H9 (cell line): ENCODE measurements around the gene GOLGA6L24. TPM values are rescaled to one million over a fixed set of nuclear protein-coding genes. Genes with fewer than 3 reads are reported as not detected.
A peak's percentile ranks its signal among the peaks of the same experiment; 100 is the strongest.
"Not testable (repeated sequence)": the region's sequence is repeated elsewhere in the genome, so short reads cannot be mapped to it uniquely, and the experiment has no call there.

Experiments used
- DNase-seq: peaks from one replicate; pipeline ENCODE4 v3.0.0-alpha.2; 2017
- H2AFZ ChIP-seq: one replicate; pipeline ENCODE4 v1.6.1; 2013; ENCODE audit warnings: mild to moderate bottlenecking, low read length, control low read depth, moderate library complexity
- H2AK5ac ChIP-seq: 2 replicates; pipeline ENCODE4 v1.6.1; 2013; ENCODE audit warnings: low read length, control low read depth, mixed read lengths; ENCODE audit not compliant: insufficient read length
- H2BK120ac ChIP-seq: one replicate; pipeline ENCODE4 v1.6.1; 2013; ENCODE audit warnings: low read depth, mild to moderate bottlenecking, low read length, control low read depth, inconsistent platforms; ENCODE audit not compliant: poor library complexity, severe bottlenecking
- H2BK12ac ChIP-seq: 2 replicates; pipeline ENCODE4 v1.6.1; 2013; ENCODE audit warnings: low read length, control low read depth, mixed read lengths, low read depth; ENCODE audit not compliant: insufficient read length
- H2BK15ac ChIP-seq: 2 replicates; pipeline ENCODE4 v1.6.1; 2013; ENCODE audit warnings: low read depth, low read length, control low read depth
- H2BK20ac ChIP-seq: one replicate; pipeline ENCODE4 v1.6.1; 2013; ENCODE audit warnings: low read depth, mild to moderate bottlenecking, low read length, control low read depth, inconsistent platforms; ENCODE audit not compliant: poor library complexity, severe bottlenecking
- H2BK5ac ChIP-seq: 2 replicates; pipeline ENCODE4 v1.6.1; 2013; ENCODE audit warnings: low read length, control low read depth, mixed read lengths; ENCODE audit not compliant: insufficient read length
- H3K14ac ChIP-seq: 2 replicates; pipeline ENCODE4 v1.6.1; 2013; ENCODE audit warnings: low read length, control low read depth; ENCODE audit not compliant: insufficient read depth
- H3K18ac ChIP-seq: 2 replicates; pipeline ENCODE4 v1.6.1; 2013; ENCODE audit warnings: low read depth, mild to moderate bottlenecking, mixed read lengths, low read length, control low read depth; ENCODE audit not compliant: insufficient read length
- H3K23ac ChIP-seq: 2 replicates; pipeline ENCODE4 v1.6.1; 2013; ENCODE audit warnings: low read length, control low read depth, mixed read lengths, low read depth; ENCODE audit not compliant: insufficient read length
- H3K23me2 ChIP-seq: 2 replicates; pipeline ENCODE4 v1.6.1; 2013; ENCODE audit warnings: low read depth, mild to moderate bottlenecking, mixed read lengths, low read length, control low read depth; ENCODE audit not compliant: insufficient read length, poor library complexity, severe bottlenecking
- H3K27ac ChIP-seq: 2 replicates; pipeline ENCODE4 v1.5.1; 2013; ENCODE audit warnings: low read length, control low read depth, mixed read lengths, low read depth; ENCODE audit not compliant: insufficient read length
- H3K27me3 ChIP-seq: 2 replicates; pipeline ENCODE4 v1.6.1; 2013; ENCODE audit warnings: low read length, control low read depth, inconsistent platforms; ENCODE audit not compliant: insufficient read depth
- H3K4ac ChIP-seq: 2 replicates; pipeline ENCODE4 v1.6.1; 2013; ENCODE audit warnings: low read depth, mild to moderate bottlenecking, control low read depth, inconsistent platforms, low read length, moderate library complexity
- H3K4me1 ChIP-seq: 2 replicates; pipeline ENCODE4 v1.6.1; 2013; ENCODE audit warnings: low read length, control low read depth, inconsistent platforms; ENCODE audit not compliant: insufficient read depth
- H3K4me2 ChIP-seq: 2 replicates; pipeline ENCODE4 v1.6.1; 2013; ENCODE audit warnings: low read length, control low read depth, mixed read lengths; ENCODE audit not compliant: insufficient read length, insufficient read depth
- H3K56ac ChIP-seq: 2 replicates; pipeline ENCODE4 v1.6.1; 2013; ENCODE audit warnings: low read depth, mild to moderate bottlenecking, mixed read lengths, low read length, control low read depth; ENCODE audit not compliant: insufficient read length
- H3K79me1 ChIP-seq: 2 replicates; pipeline ENCODE4 v1.6.1; 2013; ENCODE audit warnings: low read depth, mild to moderate bottlenecking, moderate library complexity, low read length, control low read depth, inconsistent platforms; ENCODE audit not compliant: insufficient read depth, poor library complexity, severe bottlenecking
- H3K79me2 ChIP-seq: 2 replicates; pipeline ENCODE4 v1.6.1; 2013; ENCODE audit warnings: low read length, control low read depth, inconsistent platforms; ENCODE audit not compliant: insufficient read depth
- H3K9ac ChIP-seq: 2 replicates; pipeline ENCODE4 v1.6.1; 2013; ENCODE audit warnings: low read length, control low read depth, mixed read lengths; ENCODE audit not compliant: insufficient read length; ENCODE audit errors: extremely low read depth
- H3K9me3 ChIP-seq: one replicate; pipeline ENCODE4 v1.6.1; 2013; ENCODE audit warnings: low read depth, low read length, inconsistent platforms; ENCODE audit not compliant: control insufficient read depth
- H3T11ph ChIP-seq: one replicate; pipeline ENCODE4 v1.6.1; 2013; ENCODE audit warnings: mild to moderate bottlenecking, low read length, control low read depth, inconsistent platforms
- H4K20me1 ChIP-seq: one replicate; pipeline ENCODE4 v1.6.1; 2013; ENCODE audit not compliant: control insufficient read depth, insufficient read length, insufficient read depth
- H4K5ac ChIP-seq: 2 replicates; pipeline ENCODE4 v1.6.1; 2013; ENCODE audit warnings: low read depth, mild to moderate bottlenecking, mixed read lengths, low read length, control low read depth; ENCODE audit not compliant: insufficient read length
- H4K8ac ChIP-seq: replicated peaks from 2 replicates; pipeline ENCODE4 v1.6.1; 2013; ENCODE audit warnings: low read length, control low read depth, mixed read lengths, low read depth; ENCODE audit not compliant: insufficient read length
- H4K91ac ChIP-seq: 2 replicates; pipeline ENCODE4 v1.6.1; 2013; ENCODE audit warnings: low read depth, mild to moderate bottlenecking, moderate library complexity, mixed read lengths, low read length, control low read depth; ENCODE audit not compliant: insufficient read length
- H3K27ac Mint-ChIP-seq, 3 experiments: 2 replicates in 2 of 3; 3 replicates in 1 of 3; pipeline ENCODE4 v1.8.0; 2020 to 2021; ENCODE audit warnings: mixed read lengths in 3 of 3, mild to moderate bottlenecking in 1 of 3, moderate library complexity in 1 of 3
- H3K27me3 Mint-ChIP-seq: 2 replicates; pipeline ENCODE4 v1.8.0; 2021; ENCODE audit warnings: low read depth, mild to moderate bottlenecking, moderate library complexity, mixed read lengths
- H3K36me3 Mint-ChIP-seq, 3 experiments: 2 replicates in 2 of 3; 3 replicates in 1 of 3; pipeline ENCODE4 v1.8.0; 2020 to 2021; ENCODE audit warnings: low read depth in 3 of 3, mixed read lengths in 3 of 3; ENCODE audit not compliant: insufficient read depth in 1 of 3
- H3K4me1 Mint-ChIP-seq, 2 experiments: 2 replicates each; pipeline ENCODE4 v1.8.0; 2020; ENCODE audit warnings: mixed read lengths in 2 of 2
- H3K4me3 Mint-ChIP-seq, 2 experiments: 2 replicates in 1 of 2; 3 replicates in 1 of 2; pipeline ENCODE4 v1.8.0; 2020 to 2021; ENCODE audit warnings: mild to moderate bottlenecking in 2 of 2, mixed read lengths in 2 of 2, moderate library complexity in 1 of 2
- H3K9me3 Mint-ChIP-seq, 2 experiments: 2 replicates in 1 of 2; 3 replicates in 1 of 2; pipeline ENCODE4 v1.8.0; 2020; ENCODE audit warnings: mild to moderate bottlenecking in 2 of 2, mixed read lengths in 2 of 2, moderate library complexity in 1 of 2
- WGBS: extraction: QIAGEN DNeasy Blood & Tissue Kit; methylation state at CpG from one replicate; pipeline ENCODE4 v1.1.7; 2013; ENCODE audit warnings: missing lambda C conversion rate, low lambda C conversion rate, mixed read lengths; ENCODE audit not compliant: insufficient read length; ENCODE audit errors: extremely low coverage; 5-methylcytosine and 5-hydroxymethylcytosine counted together
- total RNA-seq: library from RNA; stranded (reverse); gene quantifications from 2 replicates; pipeline ENCODE4 v1.2.1, GENCODE V29; 2021

GOLGA6L24 gene
- total RNA-seq, 1 experiment from 2014 or later: not detected

DNA sequence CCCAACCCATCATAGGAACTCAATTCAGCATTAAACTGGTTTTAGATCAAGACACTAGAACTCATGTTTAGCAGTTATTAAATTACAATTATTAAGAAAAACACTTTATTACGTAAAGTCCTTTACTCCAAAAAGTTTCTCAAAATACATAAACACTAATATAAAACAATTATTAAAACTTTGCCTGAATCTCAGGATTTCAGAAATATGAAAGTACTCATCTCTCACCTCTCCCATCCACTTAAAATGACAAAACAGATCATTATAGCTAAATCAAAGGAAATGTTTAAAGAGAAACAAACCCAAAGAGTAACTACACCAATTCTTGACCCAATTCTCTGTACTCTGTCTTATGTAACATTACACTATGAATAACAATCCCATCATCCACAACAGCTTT, 38.2 kb downstream of the GOLGA6L24 start:
- H3K23ac ChIP-seq, H3K27me3 Mint-ChIP-seq, H2BK5ac ChIP-seq, H2AK5ac ChIP-seq, H3K18ac ChIP-seq, H3K27me3 ChIP-seq, H4K5ac ChIP-seq, H3K4me1 ChIP-seq, H3K14ac ChIP-seq, H3T11ph ChIP-seq, DNase-seq, H3K79me2 ChIP-seq, H3K9me3 ChIP-seq, H4K8ac ChIP-seq, H3K4me1 Mint-ChIP-seq, H4K91ac ChIP-seq, H2BK120ac ChIP-seq, H2AFZ ChIP-seq, H4K20me1 ChIP-seq, H3K79me1 ChIP-seq, H3K4me2 ChIP-seq, H3K27ac ChIP-seq, H3K56ac ChIP-seq, H2BK20ac ChIP-seq, H3K4ac ChIP-seq, H3K9me3 Mint-ChIP-seq, H3K9ac ChIP-seq, H3K23me2 ChIP-seq, H2BK15ac ChIP-seq, H2BK12ac ChIP-seq: not testable (repeated sequence)
- WGBS: no CpG with 5 or more reads among the region's 1 CpG
- Mint-ChIP-seq H3K27ac (peak overlapping the region in 1 of 3 experiments; percentile 93; a peak in 2 of 7 replicates), H3K36me3 (peaks cover 28 to 33% (median 30%) of the 10 kb centered on the region in 3 experiments), H3K4me3 (peak overlapping the region; percentile 15 to 68; a peak in 4 of 5 replicates)

DNA sequence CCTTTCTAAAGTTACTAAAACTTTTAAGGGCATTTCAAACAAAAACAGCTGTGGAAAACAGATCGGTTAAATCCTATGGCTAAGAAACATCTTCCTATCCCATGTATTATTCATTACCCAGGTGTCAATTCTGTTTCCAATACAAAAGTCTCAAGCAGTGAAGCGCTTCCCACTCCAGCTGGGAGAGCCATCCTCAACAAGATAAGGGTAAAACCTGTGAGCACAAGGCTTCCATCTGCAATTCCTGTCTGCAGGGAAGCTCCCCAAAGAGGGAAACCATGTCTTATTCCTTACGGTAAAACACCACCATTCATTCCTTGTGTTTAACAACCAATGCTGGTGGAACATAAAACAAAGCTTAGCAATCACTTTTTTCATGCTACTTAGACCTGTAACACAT, 39.1 kb downstream of the GOLGA6L24 start:
- H3K79me2 ChIP-seq, DNase-seq, H3K4me3 Mint-ChIP-seq, H3T11ph ChIP-seq, H3K4ac ChIP-seq, H2BK120ac ChIP-seq, H2BK20ac ChIP-seq, H3K27me3 ChIP-seq, H2BK12ac ChIP-seq, H2BK5ac ChIP-seq, H4K8ac ChIP-seq, H3K14ac ChIP-seq, H2BK15ac ChIP-seq, H4K5ac ChIP-seq, H3K27ac Mint-ChIP-seq, H3K9me3 ChIP-seq, H3K79me1 ChIP-seq, H3K23ac ChIP-seq, H2AK5ac ChIP-seq, H4K20me1 ChIP-seq, H3K27ac ChIP-seq, H3K18ac ChIP-seq, H3K4me1 ChIP-seq, H3K27me3 Mint-ChIP-seq, H3K4me2 ChIP-seq, H2AFZ ChIP-seq, H3K4me1 Mint-ChIP-seq, H3K9ac ChIP-seq, H3K56ac ChIP-seq, H3K9me3 Mint-ChIP-seq, H4K91ac ChIP-seq, H3K23me2 ChIP-seq: not testable (repeated sequence)
- WGBS: no CpG with 5 or more reads among the region's 3 CpGs
- H3K36me3 Mint-ChIP-seq: peaks cover 34 to 39% (median 37%) of the 10 kb centered on the region in 3 experiments
